Endothelial cell of umbilical vein (primary cell): ENCODE data around the gene ERCC2. TPM values are rescaled to one million over a fixed set of nuclear protein-coding genes. Genes with fewer than 3 reads are reported as not detected.

ENCODE experiments used
- BruUV-seq: library from RNA; stranded (reverse); fragments of 400-500 nt; replicated peaks from 2 replicates; lab custom pipeline; 2021; lab: Mats Ljungman, UMichigan
- CTCF ChIA-PET: fragments of 300-600, 350-600 bp; sonication (Branson Sonifier 250); formaldehyde crosslinking; loops from one replicate; lab custom pipeline; 2021; ENCODE audit warnings: antibody characterized with exemption, inconsistent platforms; lab: Charles Lee
- POLR2A ChIA-PET: fragments of 300-600, 350-600 bp; sonication (Branson Sonifier 250); formaldehyde crosslinking; loops from one replicate; lab custom pipeline; 2021; ENCODE audit warnings: antibody characterized with exemption, inconsistent platforms; lab: Charles Lee
- DNase-seq: peaks from one replicate; pipeline ENCODE4 v3.0.0-alpha.2; 2011; ENCODE audit warnings: low read depth, low spot score
- FAIRE-seq: peaks from 2 replicates; lab custom pipeline; 2011; peaks lifted over from hg19 to GRCh38; lab: Jason Lieb, UNC
- H2AFZ ChIP-seq: 2 replicates; pipeline ENCODE4 v1.6.0; 2012; ENCODE audit warnings: low read depth, low read length, control low read depth, inconsistent platforms
- H3K27ac ChIP-seq: 2 replicates; pipeline ENCODE4 v1.5.1; 2011; ENCODE audit warnings: low read depth, mild to moderate bottlenecking, control low read depth, low read length, moderate library complexity; ENCODE audit not compliant: insufficient read depth
- H3K27me3 ChIP-seq, 2 experiments: 2 replicates each; pipeline versions ENCODE4 v1.6.0 to v1.6.1; 2011; ENCODE audit warnings: low read length in 2 of 2, mixed read lengths in 1 of 2; ENCODE audit not compliant: control insufficient read depth in 2 of 2, insufficient read depth in 2 of 2
- H3K36me3 ChIP-seq, 2 experiments: 2 replicates in 1 of 2; 3 replicates in 1 of 2; pipeline ENCODE4 v1.5.1; 2011; ENCODE audit warnings: low read length in 2 of 2, mild to moderate bottlenecking in 1 of 2, moderate library complexity in 1 of 2; ENCODE audit not compliant: control insufficient read depth in 2 of 2, insufficient read depth in 2 of 2; ENCODE audit errors: extremely low read depth in 1 of 2
- H3K4me1 ChIP-seq: 3 replicates; pipeline ENCODE4 v1.5.1; 2011; ENCODE audit warnings: mild to moderate bottlenecking, low read length; ENCODE audit not compliant: control insufficient read depth, insufficient read depth; ENCODE audit errors: extremely low read depth
- H3K4me2 ChIP-seq: 2 replicates; pipeline ENCODE4 v1.6.1; 2011; ENCODE audit warnings: low read length, control low read depth, mixed read lengths; ENCODE audit not compliant: insufficient read depth
- H3K4me3 ChIP-seq, 3 experiments: fragments of 200-600 bp in 1 of 3; sonication (generic), shearing (Covaris generic) in 1 of 3; replicated peaks in 1 of 3; 2 replicates each; pipeline ENCODE4 v1.5.1; 2011 to 2016; ENCODE audit warnings: control low read depth in 3 of 3, low read length in 3 of 3, mild to moderate bottlenecking in 2 of 3, inconsistent platforms in 1 of 3, low read depth in 1 of 3, moderate library complexity in 1 of 3; ENCODE audit not compliant: insufficient read depth in 1 of 3
- H3K79me2 ChIP-seq: 2 replicates; pipeline ENCODE4 v1.6.0; 2012; ENCODE audit warnings: low read length, inconsistent platforms; ENCODE audit not compliant: control insufficient read depth, insufficient read depth
- H3K9ac ChIP-seq: replicated peaks from 2 replicates; pipeline ENCODE3; 2011; ENCODE audit warnings: low read length, control low read depth; ENCODE audit not compliant: insufficient read depth; ENCODE audit errors: extremely low read depth
- H3K9me1 ChIP-seq: replicated peaks from 3 replicates; pipeline ENCODE4 v1.6.0; 2011; ENCODE audit warnings: mild to moderate bottlenecking, low read length; ENCODE audit not compliant: control insufficient read depth, insufficient read depth; ENCODE audit errors: extremely low read depth
- H3K9me3 ChIP-seq: replicated peaks from 2 replicates; pipeline ENCODE4 v1.5.1; 2012; ENCODE audit warnings: low read length, inconsistent platforms; ENCODE audit not compliant: control insufficient read depth, insufficient read depth
- H4K20me1 ChIP-seq: replicated peaks from 2 replicates; pipeline ENCODE3; 2011; ENCODE audit warnings: mild to moderate bottlenecking, low read length; ENCODE audit not compliant: control insufficient read depth, insufficient read depth; ENCODE audit errors: extremely low read depth
- CTCF ChIP-seq, 2 donors: IDR thresholded peaks; 1 replicate in 1 of 2; 2 replicates in 1 of 2; pipeline ENCODE4 v1.5.1; 2011; ENCODE audit warnings: low read length in 2 of 2, mild to moderate bottlenecking in 2 of 2, moderate library complexity in 2 of 2, control low read depth in 1 of 2, inconsistent platforms in 1 of 2, low read depth in 1 of 2; ENCODE audit not compliant: insufficient read depth in 1 of 2; ENCODE audit errors: extremely low read depth in 1 of 2
- EZH2 ChIP-seq: IDR thresholded peaks from 2 replicates; pipeline ENCODE4 v1.6.1; 2012; ENCODE audit warnings: borderline replicate concordance, low read depth, mild to moderate bottlenecking, moderate library complexity, low read length, inconsistent platforms; ENCODE audit not compliant: severe bottlenecking
- FOS ChIP-seq: IDR thresholded peaks from 2 replicates; pipeline ENCODE4 v1.6.1; 2011; ENCODE audit warnings: mild to moderate bottlenecking, low read length, moderate library complexity, borderline replicate concordance; ENCODE audit not compliant: insufficient read depth
- GATA2 ChIP-seq: IDR thresholded peaks from 2 replicates; pipeline ENCODE4 v1.7.0; 2011; ENCODE audit warnings: low read depth, mild to moderate bottlenecking, moderate library complexity, mixed read lengths, low read length; ENCODE audit not compliant: insufficient read length, insufficient read depth
- JUN ChIP-seq: IDR thresholded peaks from 2 replicates; pipeline ENCODE4 v1.6.1; 2011; ENCODE audit warnings: borderline replicate concordance, low read depth; ENCODE audit not compliant: insufficient read length, insufficient read depth
- MAX ChIP-seq: IDR thresholded peaks from 2 replicates; pipeline ENCODE4 v1.6.1; 2011; ENCODE audit not compliant: insufficient read depth, insufficient read length
- MYC ChIP-seq: IDR thresholded peaks from one replicate; pipeline ENCODE4 v1.6.1; 2011; ENCODE audit warnings: mild to moderate bottlenecking, low read depth, low read length
- POLR2A ChIP-seq: IDR thresholded peaks from 2 replicates; pipeline ENCODE4 v1.6.1; 2012; ENCODE audit warnings: low read depth, mild to moderate bottlenecking, control low read depth, low read length
- POLR2AphosphoS5 ChIP-seq: IDR thresholded peaks from 2 replicates; pipeline ENCODE4 v1.6.1; 2012; ENCODE audit warnings: low read depth, mild to moderate bottlenecking, control low read depth, low read length, moderate library complexity; ENCODE audit not compliant: insufficient read depth
- dilution Hi-C: fragments of 300-500 bp; cut with MboI; formaldehyde crosslinking; loops from one replicate; pipeline ENCODE4 v1.15.0; 2019; ENCODE audit warnings: low sequenced_read_pairs; ENCODE audit not compliant: extremely low pct_ligation_motif_present
- intact Hi-C: fragments of 100-400 bp; cut with micrococcal nuclease; formaldehyde crosslinking; loops from one replicate; pipeline ENCODE4 v1.10.0; 2022
- polyA plus RNA-seq, 4 experiments: library from polyadenylated mRNA; depleted of rRNA in 3 of 4; stranded (reverse) in 3 of 4; unstranded in 1 of 4; fragments of >200 nt; gene quantifications; 2 replicates each; pipeline versions ENCODE4 v1.2.1 to v1.2.3, GENCODE V29; 2011 to 2012; ENCODE audit warnings: missing spikeins in 1 of 4
- total RNA-seq: library from RNA; stranded (reverse); gene quantifications from 2 replicates; pipeline ENCODE4 v1.2.3, GENCODE V29; 2021

ERCC2 gene
- total and polyA plus RNA-seq, 2 donors (not counting 3 experiments of a cell fraction or from before 2014, with no cell fraction given), result 59.9 to 61.8 TPM

DNA sequence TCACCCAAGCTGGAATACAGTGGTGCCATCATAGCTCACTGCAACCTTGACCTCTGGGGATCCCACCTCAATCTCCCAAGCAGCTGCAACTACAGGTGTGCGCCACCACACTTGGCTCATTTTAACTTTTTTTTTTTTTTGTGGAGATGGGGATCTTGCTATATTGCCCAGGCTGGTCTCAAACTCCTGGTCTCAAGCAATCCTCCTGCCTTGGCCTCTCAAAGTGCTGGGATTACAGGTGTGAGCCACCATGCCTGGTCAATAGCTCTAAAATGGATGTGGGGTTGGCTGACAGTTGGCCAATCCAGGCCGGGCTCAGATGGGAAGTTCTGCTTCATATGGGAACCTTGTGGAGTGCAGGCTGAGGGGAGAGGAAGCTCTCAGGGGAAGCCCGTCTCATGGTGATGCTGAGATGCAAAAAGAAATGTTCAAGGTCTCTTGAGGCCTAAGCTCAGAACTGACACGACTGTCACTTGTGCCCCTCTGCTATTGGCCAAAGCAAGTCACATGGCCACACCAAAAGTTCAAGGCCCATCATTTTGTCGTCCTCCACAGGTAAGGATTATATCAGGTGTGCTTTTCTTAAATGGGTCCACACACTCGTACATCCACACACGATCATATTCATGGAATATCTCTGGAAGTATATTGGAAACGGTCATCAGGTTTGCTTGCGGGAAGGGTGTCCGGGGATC, 36.6 kb downstream of the ERCC2 start:
- Histone ChIP-seq H3K9me1 (no peaks in the 10 kb centered on the region), H3K27ac (no peak overlapping the region), H3K79me2 (no peaks in the 10 kb centered on the region), H3K4me2 (no peak overlapping the region), H3K9me3 (no peaks in the 10 kb centered on the region), H4K20me1 (no peaks in the 10 kb centered on the region), H3K4me3 (no peak overlapping the region), H3K9ac (no peak overlapping the region), H2AFZ (no peak overlapping the region), H3K27me3 (no peaks in the 10 kb centered on the region), H3K4me1 (peaks cover 3% of the 10 kb centered on the region), H3K36me3 (no peaks in the 10 kb centered on the region)
- dilution Hi-C loops, result no loop called here
- no TSS peak for BruUV-seq
- FAIRE-seq, result no peak
- CTCF ChIA-PET, result interaction anchor here (0.7 to 1.6 kb wide), 4 partner anchors 25 to 134 kb away, joined by 3 to 9 read pairs (median 3); no protein-coding TSS in a partner anchor
- TF ChIP-seq POLR2AphosphoS5 (no peak), JUN (no peak), MAX (no peak), FOS (no peak), GATA2 (no peak), EZH2 (no peak), CTCF (IDR thresholded peaks at IDR 0.05; ENCODE audit: extremely low read depth in 1 of 2, insufficient read depth in 1 of 2, low read depth in 1 of 2, low read length in 2 of 2) (no peak), POLR2A (no peak), MYC (no peak)
- POLR2A ChIA-PET, result no interaction called here
- intact Hi-C loops, result no loop called here
- DNase-seq, result no peak
